HG03135 (cell line): ENCODE measurements around the gene PM20D1.
"Not testable (repeated sequence)": the region's sequence is repeated elsewhere in the genome, so short reads cannot be mapped to it uniquely, and the experiment has no call there.

ENCODE experiments used
- ATAC-seq: cut with Tn5 transposase; IDR thresholded peaks from one replicate; pipeline ENCODE4 v1.9.1; 2021; ENCODE audit warnings: mild to moderate bottlenecking, moderate library complexity; ENCODE audit not compliant: unreplicated experiment

The PM20D1 gene

DNA sequence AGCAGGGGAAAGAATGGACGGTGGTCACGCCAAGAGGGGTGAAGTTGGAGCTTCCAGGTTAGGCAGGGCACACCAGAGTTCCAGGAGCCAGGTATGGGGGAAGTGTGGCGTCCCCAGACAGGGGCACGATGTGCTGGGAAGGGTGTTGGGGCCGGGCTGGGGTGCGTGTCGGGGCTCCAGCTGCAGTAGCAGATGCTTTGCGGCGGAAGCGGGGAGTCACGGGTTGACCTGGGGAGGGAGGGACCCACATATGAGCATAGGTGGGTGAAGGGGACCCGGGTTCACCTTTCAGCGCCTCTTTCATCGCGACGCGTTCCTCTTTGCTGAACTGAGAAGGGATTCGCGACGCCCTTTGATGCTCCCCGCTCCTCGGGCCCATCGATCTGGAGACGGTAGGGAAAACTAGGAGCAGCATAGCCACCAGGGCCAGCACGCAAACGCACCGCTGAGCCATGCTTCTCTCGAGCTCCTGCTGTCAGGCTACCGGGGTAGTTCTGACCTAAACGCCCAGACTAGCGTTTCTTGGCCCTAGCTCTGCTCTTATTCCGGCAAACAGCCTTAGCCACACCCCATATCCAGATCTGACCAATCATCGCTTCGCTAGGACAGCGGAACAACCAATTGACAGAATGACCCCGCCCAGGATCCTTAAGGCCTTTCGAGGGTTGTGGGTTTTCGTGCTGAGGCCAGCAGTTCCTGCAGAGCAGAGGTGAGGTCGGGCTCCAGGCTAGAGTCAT lies at the start of gene PM20D1:
PM20D1 (minus strand) TSS at position 514 of the 737 bp plus-strand sequence; CDS start at position 454, 60 bp downstream.
- peak; percentile 88 for ATAC-seq

GRCh38 chr1:205896351-205896750 lies 46.4 kb upstream of the PM20D1 start:
- ATAC-seq, result no peak

- not testable (repeated sequence) for ATAC-seq
These were observed 44.2 kb upstream of the PM20D1 start for GRCh38 chr1:205894119-205894518.

DNA sequence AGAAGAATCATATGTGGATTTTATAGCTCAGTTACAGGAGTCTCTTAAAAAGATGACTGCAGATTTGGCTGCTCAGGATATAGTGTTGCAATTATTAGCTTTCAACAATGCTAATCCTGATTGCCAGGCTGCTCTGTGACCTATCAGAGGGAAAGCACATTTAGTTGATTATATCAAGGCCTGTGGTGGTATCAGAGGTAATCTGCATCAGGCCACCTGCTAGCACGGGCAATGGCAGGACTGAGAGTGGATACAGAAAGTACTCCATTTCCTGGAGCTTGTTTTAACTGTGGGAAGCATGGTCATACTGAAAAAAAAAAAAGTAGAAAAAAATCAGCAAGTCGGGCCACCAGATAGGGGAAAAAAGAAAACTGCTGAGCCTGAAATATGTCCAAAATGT lies 42.2 kb upstream of the PM20D1 start:
- ATAC-seq, result not testable (repeated sequence)

GRCh38 chr1:205891481-205891880 lies 41.5 kb upstream of the PM20D1 start:
- ATAC-seq, result not testable (repeated sequence)

GRCh38 chr1:205890631-205891030 lies 40.7 kb upstream of the PM20D1 start:
- ATAC-seq, result not testable (repeated sequence)

- not testable (repeated sequence) for ATAC-seq
These were observed 39.8 kb upstream of the PM20D1 start for GRCh38 chr1:205889706-205890105.

DNA sequence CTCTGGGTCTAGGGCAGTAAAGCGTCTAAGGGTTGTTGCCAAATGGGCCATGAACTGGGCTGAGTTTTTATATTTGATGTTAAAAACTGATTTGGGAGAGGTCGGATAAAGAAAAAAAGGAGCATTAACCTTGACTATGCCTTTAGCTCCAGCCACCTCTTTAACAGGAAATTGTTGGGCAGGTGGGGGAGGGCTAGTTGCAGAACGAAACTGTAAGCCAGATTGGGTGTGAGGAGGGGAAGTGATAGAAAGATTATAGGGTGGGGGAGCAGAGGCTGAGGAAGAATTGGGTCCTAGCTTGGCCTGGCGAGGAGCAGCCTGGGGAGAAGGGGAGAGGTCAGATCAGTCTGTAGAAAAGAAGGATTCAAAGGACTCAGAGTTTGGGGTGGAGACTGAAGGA lies 39.1 kb upstream of the PM20D1 start:
- not testable (repeated sequence) for ATAC-seq

DNA sequence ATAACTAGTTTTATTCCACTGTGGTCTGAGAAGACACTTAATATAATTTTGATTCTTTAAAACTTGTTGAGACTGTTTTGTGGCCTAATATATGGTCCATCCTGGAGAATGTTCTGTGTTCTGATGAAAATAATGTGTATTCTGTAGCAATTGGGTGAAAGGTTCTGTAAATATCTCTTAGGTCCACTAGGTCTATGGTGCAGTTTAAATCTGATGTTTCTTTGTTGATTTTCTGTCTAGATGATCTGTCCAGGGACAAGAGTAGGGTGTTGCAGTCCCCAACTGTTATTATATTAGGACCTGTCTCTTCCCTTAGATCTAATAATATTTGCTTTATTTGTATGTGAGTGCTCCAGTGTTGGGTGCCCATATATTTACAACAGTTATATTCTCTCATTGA lies 33.9 kb upstream of the PM20D1 start:
- ATAC-seq, result no peak

DNA sequence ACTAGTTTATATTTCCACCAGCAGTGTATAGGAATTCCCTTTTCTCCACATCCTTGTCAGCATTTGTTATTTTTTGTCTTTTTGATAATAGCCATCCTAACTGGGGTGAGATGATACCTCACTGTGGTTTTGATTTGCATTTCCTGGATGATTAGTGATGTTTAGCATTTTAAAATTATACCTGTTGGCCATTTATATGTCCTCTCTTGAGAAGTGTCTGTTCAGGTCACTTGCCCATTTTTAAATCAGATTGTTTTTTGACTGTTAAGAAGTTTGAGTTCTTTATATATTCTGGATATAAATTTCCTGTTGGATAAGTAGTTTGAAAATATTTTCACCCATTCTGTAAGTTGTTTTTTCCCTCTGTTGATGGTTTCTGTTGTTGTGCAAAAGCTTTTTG lies 31.0 kb upstream of the PM20D1 start:
- ATAC-seq, result no peak

GRCh38 chr1:205879974-205880373 lies 30.0 kb upstream of the PM20D1 start:
- ATAC-seq, result no peak

- ATAC-seq, result no peak
These were observed 28.1 kb upstream of the PM20D1 start for GRCh38 chr1:205878026-205878425.

DNA sequence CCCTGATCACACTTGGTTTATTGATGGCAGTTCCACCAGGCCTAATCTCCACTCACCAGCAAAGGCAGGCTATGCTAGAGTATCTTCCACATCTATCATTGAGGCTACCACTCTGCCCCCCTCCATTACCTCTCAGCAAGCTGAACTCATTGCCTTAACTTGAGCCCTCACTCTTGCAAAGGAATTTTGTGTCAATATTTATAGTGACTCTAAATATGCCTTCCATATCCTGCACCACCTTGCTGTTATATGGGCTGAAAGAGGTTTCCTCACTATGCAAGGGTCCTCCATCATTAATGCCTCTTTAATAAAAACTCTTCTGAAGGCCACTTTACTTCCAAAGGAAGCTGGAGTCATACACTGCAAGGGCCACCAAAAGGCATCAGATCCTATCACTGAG lies 23.2 kb upstream of the PM20D1 start:
- not testable (repeated sequence) for ATAC-seq

DNA sequence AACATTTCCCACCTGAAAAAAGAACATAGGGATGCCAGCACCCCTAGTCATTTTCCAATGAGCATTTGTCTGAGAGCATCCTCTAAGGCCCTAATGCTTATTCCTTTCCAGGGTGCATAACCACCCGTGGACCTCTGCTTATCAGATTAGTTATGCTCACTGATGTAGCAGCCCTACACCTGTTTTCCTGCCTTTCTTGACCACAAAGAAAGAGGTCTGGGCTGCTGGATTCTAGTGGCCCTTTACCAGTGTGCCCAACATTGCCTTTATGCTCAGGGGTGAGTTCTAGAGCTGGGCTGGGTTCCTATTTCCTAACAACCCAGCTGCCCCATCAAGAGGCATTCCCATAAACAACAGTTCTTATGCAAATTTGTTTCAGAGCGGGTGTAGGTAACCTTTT lies 20.3 kb upstream of the PM20D1 start:
- ATAC-seq, result no peak

GRCh38 chr1:205861540-205861939 lies 11.6 kb upstream of the PM20D1 start:
- no peak for ATAC-seq

GRCh38 chr1:205858141-205858961 lies 8.4 kb upstream of the PM20D1 start:
- no peak for ATAC-seq

GRCh38 chr1:205857501-205857900 lies 7.6 kb upstream of the PM20D1 start:
- ATAC-seq, result not testable (repeated sequence)

DNA sequence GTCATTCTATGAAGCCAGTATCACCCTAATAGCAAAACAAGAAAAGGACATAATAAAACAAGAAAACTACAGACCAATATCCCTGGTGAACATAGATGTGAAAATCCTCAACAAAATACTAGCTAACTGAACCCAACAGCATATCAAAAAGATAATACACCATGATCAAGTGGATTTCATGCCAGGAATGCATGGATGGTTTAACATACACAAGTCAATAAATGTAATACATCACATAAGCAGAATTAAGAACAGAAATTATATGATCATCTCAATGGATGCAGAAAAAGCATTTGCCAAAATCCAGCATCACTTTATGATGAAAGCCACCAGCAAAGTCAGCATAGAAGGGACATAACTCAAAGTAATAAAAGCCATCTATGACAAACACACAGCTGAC lies 6.5 kb upstream of the PM20D1 start:
- no peak for ATAC-seq

DNA sequence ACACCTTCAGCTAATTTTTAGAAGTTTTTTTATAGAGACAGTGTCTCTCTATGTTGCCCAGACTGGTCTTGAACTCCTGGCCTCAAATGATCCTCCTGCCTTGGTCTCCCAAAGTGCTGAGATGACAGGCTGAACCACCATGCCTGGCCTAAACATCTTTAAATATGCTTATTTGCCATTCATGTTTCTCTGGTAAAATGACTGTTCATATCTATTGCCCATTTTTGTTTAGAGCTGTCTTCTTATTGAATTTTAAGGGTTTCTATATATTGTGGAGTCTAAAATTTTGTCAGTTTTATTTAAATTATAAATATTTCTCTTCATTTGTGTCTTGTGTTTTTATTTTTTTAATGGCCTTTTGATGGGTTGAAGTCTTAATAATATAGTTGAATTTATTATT lies 3.0 kb upstream of the PM20D1 start:
- ATAC-seq, result no peak

DNA sequence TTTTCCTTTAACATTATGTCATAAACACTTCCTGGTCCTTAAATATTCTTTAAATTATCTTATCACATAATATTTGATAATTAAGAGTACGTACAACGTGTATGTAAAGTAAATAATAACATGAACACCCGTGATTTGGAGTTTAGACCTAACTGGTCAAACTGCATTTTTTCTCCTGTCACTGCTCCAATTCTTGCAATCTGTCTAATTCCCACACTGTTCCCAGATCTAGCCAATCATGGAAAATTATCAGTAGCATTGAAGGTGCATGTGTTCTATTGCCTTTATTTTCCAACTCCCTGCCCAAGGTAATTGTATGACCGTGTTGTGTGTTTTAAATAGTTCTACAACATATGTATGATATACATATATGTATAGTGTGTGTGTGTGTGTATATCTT lies 2.1 kb upstream of the PM20D1 start:
- no peak for ATAC-seq

DNA sequence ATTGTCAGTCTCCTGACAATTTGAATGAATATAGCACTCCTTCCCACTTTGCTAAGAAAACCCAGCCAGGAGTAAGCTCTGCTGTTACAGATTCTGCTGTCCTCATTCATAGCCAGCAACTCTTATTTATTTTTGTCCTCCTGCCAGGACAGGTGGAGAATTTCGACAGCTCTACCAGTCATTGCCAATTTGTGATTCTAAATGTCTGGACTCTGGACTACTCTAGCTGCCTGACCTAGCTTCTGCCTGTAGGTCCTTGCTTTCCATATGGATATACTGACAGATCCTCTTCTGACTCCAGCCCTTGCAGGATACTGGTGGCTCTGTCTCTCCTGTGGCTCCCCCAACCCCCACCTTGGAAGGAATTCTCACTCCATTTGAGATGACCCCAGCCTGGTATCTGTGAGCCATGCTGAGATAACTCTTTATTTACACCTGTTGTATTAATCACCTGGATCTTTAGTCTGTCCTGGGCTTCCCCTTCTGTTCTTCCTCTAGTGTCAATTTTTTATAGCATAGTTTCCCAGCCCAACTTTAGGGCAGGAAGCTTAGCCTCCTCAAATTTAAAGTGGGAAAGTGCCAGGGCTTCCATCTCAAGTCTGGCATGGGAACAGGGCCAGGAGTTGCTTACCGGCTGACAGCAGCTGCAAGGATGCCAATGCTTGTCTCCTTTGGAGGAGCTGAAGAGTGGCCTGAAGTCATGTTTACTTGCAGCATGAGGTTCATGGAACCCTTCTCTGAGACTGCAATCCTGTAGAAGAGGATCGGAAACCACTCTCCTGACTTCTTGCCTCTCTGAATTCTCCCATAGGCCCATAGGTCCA lies 6.7 kb downstream of the PM20D1 start:
- no peak for ATAC-seq
